GM12874 (cell line): ENCODE measurements around the gene TBX1.

Experiments used
- TF ChIP-seq, protein P1 (sequence below): IDR thresholded peaks from 2 replicates; pipeline ENCODE4 v1.5.1; 2011; ENCODE audit warnings: low read depth, mild to moderate bottlenecking, control low read depth, low read length, moderate library complexity; ENCODE audit not compliant: insufficient read depth

TBX1 gene

DNA sequence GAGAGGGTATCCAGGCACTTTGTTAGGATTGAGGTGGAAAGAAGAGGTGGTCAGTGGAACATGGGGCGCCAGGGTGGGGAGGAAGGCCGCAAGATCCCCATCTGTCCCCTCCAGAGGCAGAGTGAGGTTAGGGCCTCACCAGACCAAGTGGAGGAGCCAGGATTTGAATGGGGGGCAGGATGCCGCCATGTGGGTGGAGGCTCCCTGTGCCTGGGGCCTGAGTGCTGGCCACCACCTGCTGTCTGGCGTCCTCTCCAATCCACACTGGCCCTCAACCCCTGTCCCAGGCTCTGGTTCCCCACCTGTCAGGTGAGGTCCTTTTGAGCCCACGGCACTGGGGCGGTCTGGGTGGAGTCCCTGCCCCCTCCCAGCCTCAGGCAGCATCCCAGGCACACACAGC lies 17.5 kb upstream of the TBX1 start:
- TF ChIP-seq, protein P1, sequence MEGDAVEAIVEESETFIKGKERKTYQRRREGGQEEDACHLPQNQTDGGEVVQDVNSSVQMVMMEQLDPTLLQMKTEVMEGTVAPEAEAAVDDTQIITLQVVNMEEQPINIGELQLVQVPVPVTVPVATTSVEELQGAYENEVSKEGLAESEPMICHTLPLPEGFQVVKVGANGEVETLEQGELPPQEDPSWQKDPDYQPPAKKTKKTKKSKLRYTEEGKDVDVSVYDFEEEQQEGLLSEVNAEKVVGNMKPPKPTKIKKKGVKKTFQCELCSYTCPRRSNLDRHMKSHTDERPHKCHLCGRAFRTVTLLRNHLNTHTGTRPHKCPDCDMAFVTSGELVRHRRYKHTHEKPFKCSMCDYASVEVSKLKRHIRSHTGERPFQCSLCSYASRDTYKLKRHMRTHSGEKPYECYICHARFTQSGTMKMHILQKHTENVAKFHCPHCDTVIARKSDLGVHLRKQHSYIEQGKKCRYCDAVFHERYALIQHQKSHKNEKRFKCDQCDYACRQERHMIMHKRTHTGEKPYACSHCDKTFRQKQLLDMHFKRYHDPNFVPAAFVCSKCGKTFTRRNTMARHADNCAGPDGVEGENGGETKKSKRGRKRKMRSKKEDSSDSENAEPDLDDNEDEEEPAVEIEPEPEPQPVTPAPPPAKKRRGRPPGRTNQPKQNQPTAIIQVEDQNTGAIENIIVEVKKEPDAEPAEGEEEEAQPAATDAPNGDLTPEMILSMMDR, result no peak

DNA sequence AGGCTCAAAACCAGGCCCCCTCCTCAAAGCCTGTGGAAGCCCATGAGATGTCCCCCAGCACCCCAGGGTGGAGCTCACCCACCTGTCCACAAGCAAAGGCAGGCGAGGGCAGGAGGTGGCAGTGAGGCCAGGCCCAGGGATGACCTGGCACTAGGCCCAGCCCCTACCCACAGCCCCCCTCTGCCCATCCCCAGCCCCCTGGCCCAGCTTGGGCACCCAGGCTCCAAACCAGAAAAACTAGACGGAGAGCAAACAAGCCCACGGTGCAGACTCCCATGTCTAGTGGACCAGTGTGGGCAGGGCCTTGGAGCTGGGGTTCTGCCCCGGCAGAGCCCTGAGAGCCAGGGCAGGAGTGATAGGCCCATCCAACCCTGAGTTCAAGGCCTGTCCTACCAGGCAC lies 16.9 kb upstream of the TBX1 start:
- TF ChIP-seq, protein P1, result no peak

DNA sequence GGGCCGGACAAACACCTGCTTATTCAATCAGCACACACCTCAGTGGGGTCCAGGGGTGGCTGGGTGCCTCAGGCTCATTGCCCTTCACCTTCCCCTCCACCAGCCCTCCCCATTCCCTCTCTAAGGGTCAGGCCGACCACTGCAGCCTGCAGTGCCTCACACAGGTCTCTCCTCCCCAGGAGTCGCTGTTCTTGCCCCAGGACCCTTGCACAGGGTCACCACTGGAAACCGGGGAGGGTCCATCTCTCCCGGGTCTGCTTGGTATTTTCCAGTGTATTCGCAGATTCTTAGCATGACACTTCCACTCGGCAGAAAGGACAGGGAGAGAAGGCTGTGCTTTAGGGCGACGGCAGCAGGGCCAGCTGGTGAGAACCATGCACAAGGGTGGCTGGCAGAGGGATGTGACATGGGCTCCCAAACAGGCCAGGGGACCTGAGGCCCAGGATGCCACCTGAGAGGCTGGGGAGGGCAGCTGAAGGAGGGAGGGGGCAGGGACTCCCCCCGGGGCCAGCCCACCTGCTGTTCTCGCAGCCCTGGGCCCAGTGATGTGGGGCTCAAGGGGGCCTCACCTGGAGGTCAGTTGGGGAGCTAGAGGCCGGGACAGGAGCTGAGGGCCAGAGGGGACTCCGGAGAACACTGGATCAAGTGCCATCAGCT lies 16.1 kb upstream of the TBX1 start:
- TF ChIP-seq, protein P1, result no peak

DNA sequence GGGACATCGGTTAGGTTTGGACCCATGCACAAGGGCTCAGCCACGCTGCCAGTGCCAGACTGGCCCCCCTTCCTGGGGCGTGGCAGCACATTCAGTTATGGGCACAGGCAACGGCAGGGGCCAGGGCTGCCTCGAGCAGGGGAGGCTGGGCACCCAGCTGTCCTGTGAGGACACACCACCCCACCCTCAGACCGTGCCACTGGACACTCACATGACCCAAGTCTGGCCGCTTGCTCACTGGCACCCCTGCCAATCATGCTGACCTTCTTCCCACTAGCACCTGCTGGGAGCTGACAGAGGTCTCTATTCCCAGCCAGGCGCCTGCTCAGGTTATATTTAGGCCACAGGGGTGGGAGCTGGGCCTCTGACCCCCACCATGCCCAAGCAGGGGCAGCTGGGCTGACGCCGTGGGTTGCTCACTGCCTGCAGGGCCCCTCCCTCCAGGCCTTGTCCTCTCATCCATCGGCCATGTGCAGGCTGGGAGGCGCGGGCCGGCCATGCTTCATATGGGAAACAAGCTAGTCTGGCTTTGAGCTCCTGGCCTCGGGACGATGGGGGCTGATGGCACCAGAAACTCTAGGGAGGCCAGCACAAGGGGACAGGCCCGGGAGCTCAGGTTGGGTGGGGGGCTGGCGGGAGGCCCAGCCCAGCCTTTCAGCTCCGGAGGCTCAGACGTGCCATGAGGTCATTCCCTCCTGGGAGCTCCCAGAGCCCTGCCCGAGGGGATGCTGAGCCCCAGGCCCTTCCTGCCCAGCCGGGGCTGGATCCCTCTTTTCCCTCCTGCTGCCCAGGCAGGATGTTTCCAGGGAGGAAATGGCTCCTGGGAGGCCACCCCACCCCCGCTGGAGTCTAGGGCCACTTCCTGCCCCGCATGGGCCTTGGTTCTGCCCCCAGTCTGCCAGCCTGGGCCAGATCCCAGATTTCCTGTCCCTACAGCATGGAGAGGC lies 15.2 kb upstream of the TBX1 start:
- TF ChIP-seq, protein P1, result no peak

DNA sequence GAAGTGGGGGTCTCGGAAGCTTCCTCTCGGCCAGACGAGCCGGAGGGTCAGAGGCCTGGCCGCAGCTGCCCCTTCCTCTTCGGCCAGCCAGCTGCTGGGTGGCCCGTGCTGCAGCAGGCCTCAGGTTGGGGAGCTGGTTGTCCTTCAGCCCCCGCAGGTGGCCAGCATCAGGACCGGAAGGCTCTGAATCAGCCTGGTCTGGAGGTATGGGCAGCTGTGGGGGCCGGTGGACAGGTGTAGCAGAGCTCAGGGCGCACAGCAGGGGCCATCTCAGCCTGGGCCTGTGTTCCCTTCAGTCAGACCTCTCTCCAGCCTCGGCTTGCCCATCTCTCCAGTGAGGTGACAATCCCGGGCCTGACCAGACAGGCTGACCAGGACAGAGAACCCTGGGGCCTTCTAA lies 13.9 kb upstream of the TBX1 start:
- TF ChIP-seq, protein P1, result no peak

DNA sequence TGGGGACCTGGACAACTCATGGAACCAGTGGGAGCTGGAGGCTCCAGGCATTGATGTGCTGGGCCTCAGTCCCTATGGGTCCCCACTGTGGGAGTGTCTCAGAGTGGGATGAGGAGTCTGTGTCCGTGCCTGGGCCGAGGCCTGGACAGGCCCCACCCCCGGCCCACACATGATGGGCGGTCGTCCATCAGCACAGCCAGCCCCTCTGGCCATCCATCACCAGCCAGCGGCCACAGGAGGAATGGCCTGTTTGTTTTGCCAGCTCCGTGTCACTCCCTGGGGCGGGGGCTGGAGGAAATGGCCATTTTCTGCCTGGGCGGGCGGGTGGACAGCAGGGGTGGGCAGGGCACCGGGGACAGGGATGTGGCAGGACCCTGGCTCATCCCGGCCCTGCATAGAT lies 13.0 kb upstream of the TBX1 start:
- TF ChIP-seq, protein P1, result no peak

DNA sequence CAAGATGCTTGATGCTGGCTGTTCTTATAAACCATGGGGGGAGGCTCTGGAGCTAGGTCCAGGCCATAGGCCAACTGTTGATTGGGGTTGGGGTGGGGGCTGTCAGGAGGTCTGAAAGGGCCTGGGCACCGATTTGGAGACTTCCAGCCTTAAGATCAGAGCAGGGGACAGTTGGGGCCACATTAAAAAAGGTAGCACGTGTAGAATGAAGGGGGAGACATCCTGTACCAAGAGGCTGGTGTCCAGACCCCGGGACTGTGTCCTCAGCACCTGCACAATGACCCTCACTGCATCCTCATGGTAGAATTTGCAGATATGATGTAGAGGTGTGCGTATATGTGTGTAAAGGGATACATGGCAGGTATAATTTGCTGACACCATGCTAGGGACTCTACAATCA lies 12.4 kb upstream of the TBX1 start:
- TF ChIP-seq, protein P1, result no peak
